Nucleus accumbens (tissue), 56 donors: ENCODE results near the gene MED29.
A peak's percentile ranks its signal among the peaks of the same experiment; 100 is the strongest.

Experiments
- DNase-seq, 56 donors: peaks; one replicate each; lab custom pipeline; 2025; lab: John Stamatoyannopoulos, UW

The MED29 gene

GRCh38 chr19:39423258-39424086 is 32.3 kb downstream of the MED29 start:
- no peak for DNase-seq

- no peak for DNase-seq
These were observed 33.8 kb downstream of the MED29 start for GRCh38 chr19:39424934-39425333.

GRCh38 chr19:39425744-39426143 is 34.6 kb downstream of the MED29 start:
- no peak for DNase-seq

- DNase-seq, result no peak
These were observed 35.0 kb downstream of the MED29 start for GRCh38 chr19:39426170-39426569.

GRCh38 chr19:39427707-39428106 is 36.5 kb downstream of the MED29 start:
- no peak for DNase-seq

GRCh38 chr19:39428283-39429112 is 37.3 kb downstream of the MED29 start:
- DNase-seq, result no peak

- DNase-seq, result peak in 2 of 56 donors; percentile 6 to 13
These were observed 39.8 kb downstream of the MED29 start for GRCh38 chr19:39430675-39431593.

- no peak for DNase-seq
These were observed 41.5 kb downstream of the MED29 start for GRCh38 chr19:39432677-39433025.

- DNase-seq, result no peak
These were observed 42.4 kb downstream of the MED29 start for GRCh38 chr19:39433480-39434079.

- DNase-seq, result no peak
These were observed 43.2 kb downstream of the MED29 start for GRCh38 chr19:39434123-39435076.

GRCh38 chr19:39435499-39436349 is 44.5 kb downstream of the MED29 start, which contains the start of gene RPS16:
TSS of gene RPS16 (minus strand) at chr19:39435949. CDS start at chr19:39435895, 54 bp downstream.
- peak; percentile 75 to 99 (median 97) for DNase-seq

- DNase-seq, result no peak
These were observed 45.2 kb downstream of the MED29 start for GRCh38 chr19:39436350-39436716.

GRCh38 chr19:39438270-39438934 is 47.2 kb downstream of the MED29 start:
- no peak for DNase-seq

- DNase-seq, result peak in 1 of 56 donors; percentile 39
These were observed 53.5 kb downstream of the MED29 start for GRCh38 chr19:39444598-39445195.

GRCh38 chr19:39445196-39446111 is 54.3 kb downstream of the MED29 start, which contains the start of gene SUPT5H:
TSS of gene SUPT5H (plus strand) at chr19:39445582. CDS start at chr19:39445891, 309 bp downstream.
- peak; percentile 48 to 97 (median 90) for DNase-seq
